Retinal pigment epithelial cell (primary cell): Measurements from ENCODE around the gene POU2AF2.

Experiments
- DNase-seq: peaks from one replicate; pipeline ENCODE4 v3.0.0-alpha.2; 2010; ENCODE audit warnings: low read depth
- H3K4me3 ChIP-seq: 2 replicates; pipeline ENCODE4 v1.5.1; 2011; ENCODE audit warnings: mild to moderate bottlenecking, low read length, control low read depth, moderate library complexity
- TF ChIP-seq, protein P1 (sequence below): conservative IDR thresholded peaks from 2 replicates; pipeline ENCODE4 v1.5.1; 2011; ENCODE audit warnings: low read depth, low read length, control low read depth, inconsistent platforms

POU2AF2 gene

DNA sequence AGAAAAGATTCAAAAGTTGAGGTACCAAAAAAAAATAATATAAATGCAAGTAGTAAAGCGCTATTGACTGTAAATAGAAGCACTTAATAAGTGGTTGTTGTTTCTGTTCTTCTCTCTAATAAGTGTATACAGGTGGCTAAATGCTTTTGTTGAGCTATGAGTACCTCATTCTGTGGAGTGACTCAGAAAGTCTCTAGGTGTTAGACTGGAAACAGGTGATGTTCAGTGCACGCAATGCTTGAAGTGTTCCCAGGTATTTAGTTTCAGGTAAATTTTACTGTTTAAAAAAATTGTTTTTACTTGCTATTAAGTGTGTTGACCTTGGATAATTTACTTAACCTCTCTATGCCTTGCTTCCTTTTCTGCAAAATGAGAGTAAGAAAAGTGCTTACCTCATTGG lies 77.0 kb downstream of the POU2AF2 start:
- TF ChIP-seq, protein P1, sequence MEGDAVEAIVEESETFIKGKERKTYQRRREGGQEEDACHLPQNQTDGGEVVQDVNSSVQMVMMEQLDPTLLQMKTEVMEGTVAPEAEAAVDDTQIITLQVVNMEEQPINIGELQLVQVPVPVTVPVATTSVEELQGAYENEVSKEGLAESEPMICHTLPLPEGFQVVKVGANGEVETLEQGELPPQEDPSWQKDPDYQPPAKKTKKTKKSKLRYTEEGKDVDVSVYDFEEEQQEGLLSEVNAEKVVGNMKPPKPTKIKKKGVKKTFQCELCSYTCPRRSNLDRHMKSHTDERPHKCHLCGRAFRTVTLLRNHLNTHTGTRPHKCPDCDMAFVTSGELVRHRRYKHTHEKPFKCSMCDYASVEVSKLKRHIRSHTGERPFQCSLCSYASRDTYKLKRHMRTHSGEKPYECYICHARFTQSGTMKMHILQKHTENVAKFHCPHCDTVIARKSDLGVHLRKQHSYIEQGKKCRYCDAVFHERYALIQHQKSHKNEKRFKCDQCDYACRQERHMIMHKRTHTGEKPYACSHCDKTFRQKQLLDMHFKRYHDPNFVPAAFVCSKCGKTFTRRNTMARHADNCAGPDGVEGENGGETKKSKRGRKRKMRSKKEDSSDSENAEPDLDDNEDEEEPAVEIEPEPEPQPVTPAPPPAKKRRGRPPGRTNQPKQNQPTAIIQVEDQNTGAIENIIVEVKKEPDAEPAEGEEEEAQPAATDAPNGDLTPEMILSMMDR = no peak
- H3K4me3 ChIP-seq = no peak overlapping the region
- no peak for DNase-seq

DNA sequence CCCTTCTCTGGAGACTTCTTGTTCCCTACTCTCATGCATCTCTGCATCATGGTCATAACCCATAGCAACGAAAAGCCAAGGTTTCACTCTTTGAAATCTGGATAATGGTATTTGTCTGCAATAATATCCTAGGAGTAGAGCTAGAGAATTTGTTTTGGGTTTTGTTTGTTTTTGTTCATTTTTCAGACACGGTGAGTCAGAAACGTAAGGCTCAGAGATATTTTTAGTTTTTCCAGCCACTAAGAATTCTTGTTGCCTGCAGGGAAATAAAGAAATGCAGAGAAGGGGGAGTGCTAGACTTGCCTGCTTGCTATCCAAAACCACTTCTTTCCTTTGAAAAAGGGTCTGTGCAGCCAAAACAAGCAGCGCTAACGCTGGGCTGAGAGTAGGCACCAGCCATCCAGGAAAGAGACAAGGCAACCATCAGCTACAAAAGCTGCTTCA lies 78.8 kb downstream of the POU2AF2 start:
- TF ChIP-seq, protein P1 = no peak
- H3K4me3 ChIP-seq = no peak overlapping the region

DNA sequence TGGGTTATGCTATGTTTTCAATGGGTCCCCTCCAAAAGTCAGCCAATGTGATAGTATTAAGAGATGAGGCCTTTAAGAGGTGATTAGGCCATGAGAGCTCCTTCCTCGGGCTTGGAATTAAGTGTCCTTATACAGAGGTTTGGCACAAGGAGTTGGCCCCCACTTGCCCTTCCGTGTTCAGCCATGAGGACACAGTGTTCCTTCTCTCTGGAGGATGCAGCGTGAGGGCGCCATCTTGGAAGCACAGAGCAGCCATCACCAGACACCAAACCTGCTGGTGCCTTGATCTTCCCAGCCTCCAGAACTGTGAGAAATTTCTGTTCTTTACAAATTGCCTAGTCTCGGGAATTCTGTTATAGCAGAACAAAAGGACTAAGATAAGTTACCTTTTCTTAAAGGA lies 79.7 kb downstream of the POU2AF2 start:
- TF ChIP-seq, protein P1 = no peak
- DNase-seq = no peak
- H3K4me3 ChIP-seq = no peak overlapping the region

More for the DNA sequence above, 78.8 kb downstream of the POU2AF2 start:
- DNase-seq = no peak

DNA sequence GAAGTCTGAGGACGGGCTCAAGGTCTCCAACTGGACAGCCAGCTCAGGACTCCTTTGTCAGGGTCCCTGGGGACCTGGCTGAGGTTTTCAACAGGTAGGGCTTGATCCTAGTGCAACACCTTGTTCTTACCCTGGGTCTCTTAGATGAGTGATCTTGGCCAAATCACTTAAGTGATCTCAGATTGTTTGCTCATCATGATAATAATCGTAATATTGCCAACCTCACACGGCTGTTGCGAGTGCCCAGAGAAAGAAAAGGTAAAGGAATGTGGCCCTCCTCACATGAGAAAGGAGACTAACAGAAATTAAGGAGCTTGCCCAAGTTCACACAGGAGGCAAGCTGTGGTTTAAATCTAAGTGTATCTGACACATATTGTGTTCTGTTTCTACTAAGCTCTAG lies 81.3 kb downstream of the POU2AF2 start:
- no peak overlapping the region for H3K4me3 ChIP-seq
- DNase-seq = no peak
- TF ChIP-seq, protein P1 = no peak

DNA sequence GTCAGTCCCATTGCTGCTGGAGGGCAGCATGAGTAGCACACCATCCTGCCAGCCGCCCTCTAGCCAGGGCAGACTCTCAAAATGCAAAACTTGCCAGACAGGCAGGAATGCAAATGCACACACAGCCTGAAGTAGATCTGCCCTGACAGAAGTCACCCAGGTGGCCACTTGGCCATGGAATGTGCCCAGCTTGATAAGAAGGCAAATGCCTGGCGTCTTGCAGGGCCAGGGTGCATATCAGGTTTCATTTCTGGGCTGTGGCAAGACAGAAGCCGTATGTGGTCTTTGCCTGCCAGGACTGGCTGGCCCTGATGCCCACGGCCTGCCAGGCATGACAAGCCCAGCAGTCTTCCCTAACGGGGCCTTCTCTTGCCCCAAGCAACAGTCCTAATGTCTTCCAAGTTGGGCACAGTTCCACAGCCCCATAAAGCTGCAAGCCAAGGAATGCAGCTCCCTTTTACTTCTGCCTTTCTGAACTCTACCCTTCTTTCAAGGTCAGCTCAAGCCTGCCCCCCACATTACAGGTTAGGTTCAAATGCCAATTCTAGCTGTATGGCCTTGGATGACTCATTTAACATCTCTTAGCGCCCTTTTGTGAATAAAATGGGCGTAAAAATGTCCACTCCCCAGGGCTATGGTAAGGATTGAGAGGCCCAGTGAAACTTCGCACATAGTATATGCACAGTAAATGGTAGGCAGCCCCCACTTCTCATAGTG lies 82.5 kb downstream of the POU2AF2 start:
- TF ChIP-seq, protein P1 = no peak
- H3K4me3 ChIP-seq = no peak overlapping the region
- DNase-seq = no peak

DNA sequence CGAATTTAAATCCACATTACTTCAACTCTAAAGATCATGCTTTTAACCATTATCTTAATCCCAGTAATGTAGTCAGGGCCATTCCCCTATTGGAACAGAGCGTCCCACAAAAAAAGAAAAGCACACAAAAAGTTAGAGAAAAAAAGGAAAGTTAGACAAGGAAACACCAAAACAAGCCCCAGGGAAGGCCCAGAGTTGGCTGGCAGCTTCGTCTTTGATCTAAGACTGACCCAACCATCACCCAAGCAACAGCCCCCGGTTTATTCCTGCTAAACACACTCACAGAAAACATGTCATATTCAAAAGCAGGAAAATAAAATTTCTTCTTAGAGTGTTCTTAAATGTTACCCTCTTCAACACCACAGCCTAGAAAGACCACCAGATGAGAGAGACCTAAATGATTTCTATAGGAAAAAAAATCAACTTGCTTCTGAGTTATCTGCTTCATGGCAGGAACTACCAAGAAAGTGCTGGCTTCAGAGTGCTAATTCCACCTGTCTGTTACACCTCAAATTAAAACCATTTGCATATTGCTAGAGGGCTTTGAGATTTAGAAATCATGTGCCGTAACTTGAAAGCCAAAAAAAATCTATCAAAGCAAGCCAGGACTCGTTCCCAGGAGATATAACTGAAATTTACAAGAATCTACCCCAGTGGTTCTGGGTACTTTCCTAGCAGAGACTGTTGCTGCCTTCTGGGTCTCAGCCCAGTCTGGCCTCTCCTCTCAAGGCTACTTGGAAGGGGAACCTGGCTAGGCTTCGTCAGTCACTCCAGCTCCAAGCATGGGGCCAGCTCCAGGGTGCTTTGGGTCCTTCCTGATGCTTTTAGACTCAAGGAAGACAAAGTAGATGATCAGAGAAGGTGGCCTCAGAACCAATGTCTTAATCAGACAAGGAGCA lies 84.0 kb downstream of the POU2AF2 start:
- TF ChIP-seq, protein P1 = no peak

More for the DNA sequence above, 84.0 kb downstream of the POU2AF2 start:
- DNase-seq = no peak
- H3K4me3 ChIP-seq = no peak overlapping the region
